Adrenal gland (tissue), 5 donors: ENCODE measurements around the gene PCDH9.

Source experiments
- POLR2A ChIP-seq, 2 donors: fragments of 450-650 bp; IDR thresholded peaks; one replicate each; pipeline ENCODE4 v1.6.1; 2017; ENCODE audit warnings: antibody characterized with exemption in 2 of 2, mild to moderate bottlenecking in 2 of 2, moderate library complexity in 1 of 2
- TF ChIP-seq, protein P1 (sequence below), 6 experiments: fragments of 450-650 bp in 4 of 6; fragments of 200-600 bp in 2 of 6; sonication (generic) in 1 of 6; IDR thresholded peaks; 1 replicate in 5 of 6; 2 replicates in 1 of 6; pipeline versions ENCODE4 v1.5.1 to v1.8.0; 2016 to 2021; ENCODE audit warnings: antibody characterized with exemption in 6 of 6, mild to moderate bottlenecking in 2 of 6, moderate library complexity in 1 of 6
- donor health status: DM: no; HTN: no; CAD: no.

DNA sequence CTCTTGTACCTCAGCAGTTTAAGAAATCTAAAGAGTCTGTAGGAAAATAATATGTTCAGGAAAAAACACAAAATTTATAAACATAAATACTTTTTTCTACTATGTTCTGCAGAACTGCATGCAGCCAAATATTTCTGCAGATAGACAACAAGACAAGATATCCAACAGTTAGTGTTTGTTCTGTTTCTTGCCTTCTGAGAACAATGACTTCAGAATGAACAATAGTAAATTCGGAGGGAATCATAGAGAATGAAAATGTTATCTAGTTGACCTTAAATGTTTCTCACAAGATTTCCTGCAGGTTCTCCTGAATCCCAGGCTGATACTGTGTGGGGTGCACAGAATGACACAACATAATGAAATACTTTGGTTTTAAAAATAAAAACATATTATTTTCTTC lies 180.4 kb downstream of the PCDH9 start:
- TF ChIP-seq, protein P1, sequence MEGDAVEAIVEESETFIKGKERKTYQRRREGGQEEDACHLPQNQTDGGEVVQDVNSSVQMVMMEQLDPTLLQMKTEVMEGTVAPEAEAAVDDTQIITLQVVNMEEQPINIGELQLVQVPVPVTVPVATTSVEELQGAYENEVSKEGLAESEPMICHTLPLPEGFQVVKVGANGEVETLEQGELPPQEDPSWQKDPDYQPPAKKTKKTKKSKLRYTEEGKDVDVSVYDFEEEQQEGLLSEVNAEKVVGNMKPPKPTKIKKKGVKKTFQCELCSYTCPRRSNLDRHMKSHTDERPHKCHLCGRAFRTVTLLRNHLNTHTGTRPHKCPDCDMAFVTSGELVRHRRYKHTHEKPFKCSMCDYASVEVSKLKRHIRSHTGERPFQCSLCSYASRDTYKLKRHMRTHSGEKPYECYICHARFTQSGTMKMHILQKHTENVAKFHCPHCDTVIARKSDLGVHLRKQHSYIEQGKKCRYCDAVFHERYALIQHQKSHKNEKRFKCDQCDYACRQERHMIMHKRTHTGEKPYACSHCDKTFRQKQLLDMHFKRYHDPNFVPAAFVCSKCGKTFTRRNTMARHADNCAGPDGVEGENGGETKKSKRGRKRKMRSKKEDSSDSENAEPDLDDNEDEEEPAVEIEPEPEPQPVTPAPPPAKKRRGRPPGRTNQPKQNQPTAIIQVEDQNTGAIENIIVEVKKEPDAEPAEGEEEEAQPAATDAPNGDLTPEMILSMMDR (IDR thresholded peaks at IDR 0.05), result no peak
- no peak for TF ChIP-seq POLR2A (IDR thresholded peaks at IDR 0.05)
